ENCODE data around the gene KIF5C.

- TF ChIP-seq CTCF (IDR thresholded peaks at IDR 0.05) (no peak), POLR2AphosphoS5 (IDR thresholded peaks at IDR 0.05; ENCODE audit: low read depth, low read length) (no peak), SIN3A (IDR thresholded peaks at IDR 0.05; ENCODE audit: borderline replicate concordance, insufficient read depth, low read depth, low read length) (no peak), REST (IDR thresholded peaks at IDR 0.05; ENCODE audit: insufficient read depth in 1 of 2, low read depth in 2 of 2, low read length in 1 of 2) (no peak), TCF7L2 (IDR thresholded peaks at IDR 0.05; ENCODE audit: low read depth, low read length) (no peak)
Observed at GRCh38 chr2:149061133-149061745, 186.2 kb downstream of the KIF5C start.

Data from Panc1 (cell line).